CD4-positive, alpha-beta memory T cell (primary cell): Measurements from ENCODE around the gene PRPF6. TPM values are rescaled to one million over a fixed set of nuclear protein-coding genes. Genes with fewer than 3 reads are reported as not detected.

ENCODE experiments used
- CTCF ChIA-PET: fragments of 350-600 bp; sonication (Branson Sonifier 250); formaldehyde crosslinking; loops from one replicate; lab custom pipeline; 2021; ENCODE audit warnings: inconsistent platforms; ENCODE audit not compliant: partially characterized antibody; lab: Charles Lee
- POLR2A ChIA-PET: fragments of 350-600 bp; sonication (Branson Sonifier 250); formaldehyde crosslinking; loops from one replicate; lab custom pipeline; 2021; ENCODE audit not compliant: partially characterized antibody; lab: Charles Lee
- DNase-seq, 5 donors: peaks; one replicate each; pipeline versions ENCODE4 v3.0.0 to v3.0.0-alpha.2; 2020 to 2022; ENCODE audit warnings: mixed read lengths in 1 of 5
- H3K27ac ChIP-seq: one replicate; pipeline ENCODE4 v1.7.0; 2013; ENCODE audit warnings: low read depth, low read length
- H3K27me3 ChIP-seq: 2 replicates; pipeline ENCODE4 v1.7.0; 2013; ENCODE audit warnings: mild to moderate bottlenecking, low read length, moderate library complexity; ENCODE audit not compliant: insufficient read depth
- H3K36me3 ChIP-seq: 2 replicates; pipeline ENCODE4 v1.7.0; 2013; ENCODE audit warnings: mild to moderate bottlenecking, low read length, moderate library complexity; ENCODE audit not compliant: insufficient read depth
- H3K4me1 ChIP-seq: 2 replicates; pipeline ENCODE4 v1.7.0; 2013; ENCODE audit warnings: mild to moderate bottlenecking, low read length, moderate library complexity; ENCODE audit not compliant: insufficient read depth
- H3K4me3 ChIP-seq, 2 donors: one replicate each; pipeline ENCODE4 v1.7.0; 2013; ENCODE audit warnings: low read length in 2 of 2, mild to moderate bottlenecking in 1 of 2
- H3K9me3 ChIP-seq, 2 donors: one replicate each; pipeline ENCODE4 v1.7.0; 2013; ENCODE audit warnings: low read length in 2 of 2, control low read depth in 1 of 2; ENCODE audit not compliant: control insufficient read depth in 1 of 2
- H3K27ac Mint-ChIP-seq, 7 donors: one replicate each; pipeline ENCODE4 v1.8.0; 2020 to 2021; ENCODE audit warnings: mixed read lengths in 7 of 7, mild to moderate bottlenecking in 6 of 7, inconsistent platforms in 3 of 7, moderate library complexity in 3 of 7
- H3K27me3 Mint-ChIP-seq, 2 donors: one replicate each; pipeline ENCODE4 v1.8.0; 2020 to 2021; ENCODE audit warnings: mixed read lengths in 2 of 2
- H3K36me3 Mint-ChIP-seq, 2 donors: one replicate each; pipeline ENCODE4 v1.8.0; 2020 to 2021; ENCODE audit warnings: mixed read lengths in 2 of 2, inconsistent platforms in 1 of 2, mild to moderate bottlenecking in 1 of 2
- H3K4me1 Mint-ChIP-seq, 4 donors: one replicate each; pipeline ENCODE4 v1.8.0; 2020 to 2021; ENCODE audit warnings: mixed read lengths in 4 of 4, mild to moderate bottlenecking in 1 of 4
- H3K4me3 Mint-ChIP-seq, 8 donors: one replicate each; pipeline ENCODE4 v1.8.0; 2020 to 2021; ENCODE audit warnings: mixed read lengths in 8 of 8, mild to moderate bottlenecking in 7 of 8, moderate library complexity in 6 of 8, inconsistent platforms in 3 of 8
- H3K9me3 Mint-ChIP-seq, 8 donors: one replicate each; pipeline ENCODE4 v1.8.0; 2020 to 2021; ENCODE audit warnings: mixed read lengths in 8 of 8, mild to moderate bottlenecking in 5 of 8, inconsistent platforms in 3 of 8, moderate library complexity in 1 of 8
- intact Hi-C: fragments of 100-400 bp; cut with micrococcal nuclease; formaldehyde crosslinking; loops from one replicate; pipeline ENCODE4 v1.15.1; 2023
- polyA plus RNA-seq, 2 donors: library from polyadenylated mRNA; unstranded; fragments of 300-500 nt; fragmentation: Illumina TruSeq; gene quantifications; one replicate each; pipeline ENCODE4 v1.2.3, GENCODE V29; 2021
- total RNA-seq, 2 experiments: library from RNA; stranded (reverse); gene quantifications; one replicate each; pipeline ENCODE4 v1.2.3, GENCODE V29; 2021

The PRPF6 gene
- total and polyA plus RNA-seq, 4 experiments from 2014 or later, result 63.8 to 101 (median 87.5) TPM

- H3K36me3 Mint-ChIP-seq, result peaks cover 0 to 32% of the 10 kb centered on the region in 2 donors
- Histone ChIP-seq H3K27ac (peak overlapping the region; percentile 74), H3K4me1 (peaks cover 28% of the 10 kb centered on the region), H3K27me3 (no peaks in the 10 kb centered on the region), H3K9me3 (no peaks in the 10 kb centered on the region), H3K4me3 (no peak overlapping the region), H3K36me3 (peaks cover 29% of the 10 kb centered on the region)
- no peaks in the 10 kb centered on the region for H3K9me3 Mint-ChIP-seq
- no peaks in the 10 kb centered on the region for H3K27me3 Mint-ChIP-seq
- ChIA-PET POLR2A (interaction anchor here (0.6 to 3.5 kb wide), 6 partner anchors 11 to 209 kb away, joined by 3 to 27 read pairs (median 11); partner anchors contain the start of genes PRPF6 and SAMD10), CTCF (interaction anchor here (1.1 to 4.0 kb wide), 2 partner anchors 19 to 37 kb away, joined by 3 to 22 read pairs; no protein-coding TSS in a partner anchor)
- H3K27ac Mint-ChIP-seq, result peak overlapping the region in 5 of 7 donors; percentile 23 to 94 (median 57)
- peak overlapping the region in 5 of 8 donors; percentile 20 to 94 (median 57) for H3K4me3 Mint-ChIP-seq
- DNase-seq, result no peak
- intact Hi-C loops, result no loop called here
- peaks cover 4 to 37% (median 22%) of the 10 kb centered on the region in 4 donors for H3K4me1 Mint-ChIP-seq
Measured at GRCh38 chr20:64076061-64076997, 95.4 kb downstream of the PRPF6 start.

GRCh38 chr20:64077094-64077493, 96.2 kb downstream of the PRPF6 start:
- peak in 1 of 5 donors; percentile 51 for DNase-seq
- no peaks in the 10 kb centered on the region for H3K9me3 ChIP-seq
- no peaks in the 10 kb centered on the region for H3K27me3 Mint-ChIP-seq
- H3K4me1 Mint-ChIP-seq, result peaks cover 5 to 45% (median 26%) of the 10 kb centered on the region in 4 donors
- no peaks in the 10 kb centered on the region for H3K27me3 ChIP-seq
- H3K4me1 ChIP-seq, result peaks cover 29% of the 10 kb centered on the region
- H3K27ac ChIP-seq, result peak overlapping the region; percentile 74
- H3K4me3 ChIP-seq, result peak overlapping the region; percentile 73 to 97
- peaks cover 0 to 31% of the 10 kb centered on the region in 2 donors for H3K36me3 Mint-ChIP-seq
- intact Hi-C loops, result no loop called here
- ChIA-PET CTCF (interaction anchor here (1.1 to 4.0 kb wide), 3 partner anchors 20 to 44 kb away, joined by 3 to 22 read pairs (median 5); no protein-coding TSS in a partner anchor), POLR2A (interaction anchor here (0.6 to 3.5 kb wide), 8 partner anchors 9 to 210 kb away, joined by 3 to 29 read pairs (median 14); partner anchors contain the start of genes PRPF6, SAMD10 and TCEA2)
- peak overlapping the region; percentile 86 to 95 (median 90) for H3K4me3 Mint-ChIP-seq
- no peaks in the 10 kb centered on the region for H3K9me3 Mint-ChIP-seq
- H3K27ac Mint-ChIP-seq, result peak overlapping the region in 6 of 7 donors; percentile 42 to 94 (median 73)
- H3K36me3 ChIP-seq, result peaks cover 29% of the 10 kb centered on the region

GRCh38 chr20:64077541-64077875, 96.6 kb downstream of the PRPF6 start:
- Histone ChIP-seq H3K27me3 (no peaks in the 10 kb centered on the region), H3K4me3 (peak overlapping the region; percentile 73 to 97), H3K27ac (peak overlapping the region; percentile 74), H3K4me1 (peaks cover 33% of the 10 kb centered on the region), H3K36me3 (peaks cover 29% of the 10 kb centered on the region), H3K9me3 (no peaks in the 10 kb centered on the region)
- CTCF ChIA-PET, result interaction anchor here (0.9 to 4.0 kb wide), 5 partner anchors 8 to 98 kb away, joined by 3 to 22 read pairs (median 5); partner anchors contain the start of gene SAMD10
- H3K36me3 Mint-ChIP-seq, result peaks cover 0 to 28% of the 10 kb centered on the region in 2 donors
- H3K27me3 Mint-ChIP-seq, result no peaks in the 10 kb centered on the region
- DNase-seq, result no peak
- H3K9me3 Mint-ChIP-seq, result no peaks in the 10 kb centered on the region
- H3K4me1 Mint-ChIP-seq, result peaks cover 6 to 49% (median 28%) of the 10 kb centered on the region in 4 donors
- peak overlapping the region; percentile 69 to 94 (median 90) for H3K27ac Mint-ChIP-seq
- intact Hi-C loops, result no loop called here
- peak overlapping the region; percentile 86 to 95 (median 90) for H3K4me3 Mint-ChIP-seq
- POLR2A ChIA-PET, result interaction anchor here (0.7 to 3.5 kb wide), 11 partner anchors 9 to 557 kb away, joined by 3 to 29 read pairs (median 12); partner anchors contain the start of genes LIME1, PCMTD2, PPDPF and PRPF6

- Mint-ChIP-seq H3K4me3 (peak overlapping the region; percentile 86 to 95 (median 90)), H3K4me1 (peaks cover 6 to 54% (median 29%) of the 10 kb centered on the region in 4 donors), H3K27ac (peak overlapping the region; percentile 69 to 92 (median 90)), H3K9me3 (no peaks in the 10 kb centered on the region), H3K27me3 (no peaks in the 10 kb centered on the region), H3K36me3 (peaks cover 0 to 26% of the 10 kb centered on the region in 2 donors)
- ChIA-PET CTCF (interaction anchor here (0.9 to 4.0 kb wide), 6 partner anchors 8 to 98 kb away, joined by 3 to 22 read pairs (median 4); partner anchors contain the start of gene SAMD10), POLR2A (interaction anchor here (0.6 to 3.5 kb wide), 13 partner anchors 10 to 1098 kb away, joined by 3 to 29 read pairs (median 12); partner anchors contain the start of genes LIME1, PCMTD2, PPDPF and PRPF6)
- H3K27me3 ChIP-seq, result no peaks in the 10 kb centered on the region
- H3K36me3 ChIP-seq, result peaks cover 25% of the 10 kb centered on the region
- intact Hi-C loops, result loop anchor here (1.0 to 2.0 kb wide), 2 partner anchors 15 to 177 kb away; partner anchors contain the start of genes PCMTD2 and TCEA2
- peak overlapping the region; percentile 73 to 97 for H3K4me3 ChIP-seq
- H3K9me3 ChIP-seq, result no peaks in the 10 kb centered on the region
- H3K4me1 ChIP-seq, result peaks cover 38% of the 10 kb centered on the region
- peak overlapping the region; percentile 74 for H3K27ac ChIP-seq
- peak; percentile 68 to 83 (median 71) for DNase-seq
Measured at GRCh38 chr20:64077876-64078551, 97.1 kb downstream of the PRPF6 start.

- Histone ChIP-seq H3K4me1 (peaks cover 43% of the 10 kb centered on the region), H3K36me3 (peaks cover 17% of the 10 kb centered on the region), H3K9me3 (no peaks in the 10 kb centered on the region), H3K27me3 (no peaks in the 10 kb centered on the region), H3K4me3 (peak overlapping the region; percentile 73 to 97), H3K27ac (peak overlapping the region; percentile 74)
- peak overlapping the region; percentile 86 to 95 (median 90) for H3K4me3 Mint-ChIP-seq
- no peaks in the 10 kb centered on the region for H3K9me3 Mint-ChIP-seq
- H3K27me3 Mint-ChIP-seq, result no peaks in the 10 kb centered on the region
- intact Hi-C loops, result loop anchor here (1.0 to 2.0 kb wide), 2 partner anchors 16 to 176 kb away; partner anchors contain the start of genes PCMTD2 and TCEA2
- H3K36me3 Mint-ChIP-seq, result peaks cover 0 to 23% of the 10 kb centered on the region in 2 donors
- POLR2A ChIA-PET, result interaction anchor here (0.9 to 3.5 kb wide), 15 partner anchors 9 to 1074 kb away, joined by 3 to 29 read pairs (median 7); partner anchors contain the start of genes LIME1, PCMTD2, PPDPF and PRPF6
- no peak for DNase-seq
- peaks cover 7 to 57% (median 31%) of the 10 kb centered on the region in 4 donors for H3K4me1 Mint-ChIP-seq
- CTCF ChIA-PET, result interaction anchor here (0.7 to 2.2 kb wide), 7 partner anchors 9 to 177 kb away, joined by 3 to 7 read pairs (median 4); no protein-coding TSS in a partner anchor
- H3K27ac Mint-ChIP-seq, result peak overlapping the region; percentile 69 to 93 (median 85)
Measured at GRCh38 chr20:64078934-64079272, 98.0 kb downstream of the PRPF6 start.
